ENCODE measurements around the gene GLIS1.

GLIS1 gene

DNA sequence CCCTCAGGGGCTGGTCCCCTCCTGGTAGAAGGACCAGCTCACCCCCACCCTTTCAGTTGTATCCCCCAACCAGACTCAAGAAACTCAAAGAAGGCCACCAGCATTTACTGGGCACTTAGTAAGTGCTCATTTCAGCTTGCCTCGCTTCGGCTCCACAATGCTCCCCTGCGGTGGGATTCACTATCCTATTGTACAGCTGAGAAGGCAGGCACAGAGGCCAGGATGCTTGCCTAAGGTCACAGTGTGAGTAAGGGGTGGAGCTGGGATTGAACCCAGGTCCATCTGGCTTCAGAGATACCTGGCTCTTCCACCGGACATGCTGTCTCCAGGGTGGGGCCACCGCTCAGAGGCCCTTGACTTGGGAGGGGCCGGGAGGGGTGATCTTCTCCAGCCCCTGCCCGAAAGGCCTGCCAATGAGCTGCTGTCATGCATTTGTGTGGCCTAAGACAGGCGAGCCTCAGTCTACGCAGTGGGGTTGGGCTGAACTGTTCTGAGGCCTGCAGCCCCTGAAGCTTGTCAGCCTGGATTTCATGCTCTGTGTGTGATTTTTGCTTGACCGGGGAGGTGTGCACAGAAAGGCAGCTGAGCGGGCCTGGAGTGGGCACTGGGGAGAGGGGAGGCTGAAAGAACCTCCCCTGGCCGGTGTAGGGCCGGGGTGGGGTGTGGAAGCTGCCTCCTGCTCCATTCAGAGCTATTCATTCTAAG lies 231.7 kb downstream of the GLIS1 start:
- Histone ChIP-seq H4K20me1 (ENCODE audit: insufficient read depth, low read length) (0 out of 2 replicates have a peak, but pooled peaks cover 2% of the 10 kb centered on the region), H3K79me2 (ENCODE audit: insufficient read depth, low read length) (no peaks in the 10 kb centered on the region), H2AFZ (ENCODE audit: low read depth, low read length) (no peak overlapping the region), H3K4me3 (ENCODE audit: low read depth in 1 of 2, low read length in 2 of 2) (no peak overlapping the region), H3K4me1 (ENCODE audit: insufficient read depth, low read length) (no peaks in the 10 kb centered on the region), H3K4me2 (ENCODE audit: insufficient read depth, low read length) (no peak overlapping the region), H3K27ac (ENCODE audit: low read length) (no peak overlapping the region), H3K36me3 (ENCODE audit: insufficient read depth, low read length) (no peaks in the 10 kb centered on the region), H3K9me3 (ENCODE audit: insufficient read depth, low read length, severe bottlenecking) (no peaks in the 10 kb centered on the region), H3K9ac (ENCODE audit: low read depth, low read length) (no peak overlapping the region), H3K27me3 (ENCODE audit: insufficient read depth, low read length, poor library complexity) (no peaks in the 10 kb centered on the region)
- ATAC-seq (ENCODE audit: insufficient read depth, low read depth) (no peak), DNase-seq (no peak)
- no peak for TF ChIP-seq EZH2 (IDR thresholded peaks at IDR 0.05; ENCODE audit: borderline replicate concordance, low read depth, low read length, severe bottlenecking)
- TF ChIP-seq, protein P1, sequence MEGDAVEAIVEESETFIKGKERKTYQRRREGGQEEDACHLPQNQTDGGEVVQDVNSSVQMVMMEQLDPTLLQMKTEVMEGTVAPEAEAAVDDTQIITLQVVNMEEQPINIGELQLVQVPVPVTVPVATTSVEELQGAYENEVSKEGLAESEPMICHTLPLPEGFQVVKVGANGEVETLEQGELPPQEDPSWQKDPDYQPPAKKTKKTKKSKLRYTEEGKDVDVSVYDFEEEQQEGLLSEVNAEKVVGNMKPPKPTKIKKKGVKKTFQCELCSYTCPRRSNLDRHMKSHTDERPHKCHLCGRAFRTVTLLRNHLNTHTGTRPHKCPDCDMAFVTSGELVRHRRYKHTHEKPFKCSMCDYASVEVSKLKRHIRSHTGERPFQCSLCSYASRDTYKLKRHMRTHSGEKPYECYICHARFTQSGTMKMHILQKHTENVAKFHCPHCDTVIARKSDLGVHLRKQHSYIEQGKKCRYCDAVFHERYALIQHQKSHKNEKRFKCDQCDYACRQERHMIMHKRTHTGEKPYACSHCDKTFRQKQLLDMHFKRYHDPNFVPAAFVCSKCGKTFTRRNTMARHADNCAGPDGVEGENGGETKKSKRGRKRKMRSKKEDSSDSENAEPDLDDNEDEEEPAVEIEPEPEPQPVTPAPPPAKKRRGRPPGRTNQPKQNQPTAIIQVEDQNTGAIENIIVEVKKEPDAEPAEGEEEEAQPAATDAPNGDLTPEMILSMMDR (IDR thresholded peaks at IDR 0.05; ENCODE audit: borderline replicate concordance, extremely low read depth, low read length, poor library complexity, severe bottlenecking), result no peak

DNA sequence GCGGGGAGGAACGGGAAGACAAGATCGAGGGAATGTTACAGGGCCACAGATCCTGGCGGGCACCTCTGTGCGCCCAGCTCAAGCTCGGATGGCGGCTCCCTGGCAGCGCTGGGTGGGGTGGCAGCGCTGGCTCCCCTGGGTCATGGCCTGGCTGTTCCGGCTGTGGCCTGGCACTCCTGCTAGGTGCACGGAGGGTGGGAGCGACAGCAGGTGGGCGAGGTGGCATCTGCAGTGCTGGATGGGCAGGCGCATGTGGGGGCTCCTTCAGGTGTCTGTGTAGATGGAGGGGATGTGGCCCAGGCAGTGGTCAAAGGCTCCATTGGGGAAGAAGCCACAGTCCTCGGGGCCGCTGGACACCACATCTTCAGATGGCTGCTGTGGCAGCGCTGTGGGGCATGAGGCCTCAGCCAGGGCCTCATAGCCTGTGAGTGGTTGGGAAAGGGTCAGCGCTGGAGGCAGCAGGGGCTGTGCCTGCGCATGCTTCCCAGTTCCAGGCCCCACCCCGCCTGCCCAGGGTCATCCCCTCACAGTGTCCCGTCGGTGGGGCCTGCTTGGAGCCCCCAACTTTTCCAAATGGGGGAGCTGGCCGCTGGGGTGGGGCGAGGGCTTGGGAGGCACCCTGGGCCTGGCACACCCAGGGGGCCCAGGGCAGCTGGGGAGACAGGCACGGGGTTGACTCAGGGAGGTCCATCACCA lies 232.5 kb downstream of the GLIS1 start:
- Histone ChIP-seq H4K20me1 (ENCODE audit: insufficient read depth, low read length) (0 out of 2 replicates have a peak, but pooled peaks cover 2% of the 10 kb centered on the region), H3K27ac (ENCODE audit: low read length) (no peak overlapping the region), H3K4me1 (ENCODE audit: insufficient read depth, low read length) (no peaks in the 10 kb centered on the region), H3K4me2 (ENCODE audit: insufficient read depth, low read length) (no peak overlapping the region), H2AFZ (ENCODE audit: low read depth, low read length) (no peak overlapping the region), H3K79me2 (ENCODE audit: insufficient read depth, low read length) (no peaks in the 10 kb centered on the region), H3K27me3 (ENCODE audit: insufficient read depth, low read length, poor library complexity) (no peaks in the 10 kb centered on the region), H3K4me3 (ENCODE audit: low read depth in 1 of 2, low read length in 2 of 2) (no peak overlapping the region), H3K9me3 (ENCODE audit: insufficient read depth, low read length, severe bottlenecking) (no peaks in the 10 kb centered on the region), H3K9ac (ENCODE audit: low read depth, low read length) (no peak overlapping the region), H3K36me3 (ENCODE audit: insufficient read depth, low read length) (no peaks in the 10 kb centered on the region)
- TF ChIP-seq, protein P1 (IDR thresholded peaks at IDR 0.05; ENCODE audit: borderline replicate concordance, extremely low read depth, low read length, poor library complexity, severe bottlenecking), result no peak
- no peak for TF ChIP-seq EZH2 (IDR thresholded peaks at IDR 0.05; ENCODE audit: borderline replicate concordance, low read depth, low read length, severe bottlenecking)
- no peak for ATAC-seq (ENCODE audit: insufficient read depth, low read depth)
- no peak for DNase-seq

DNA sequence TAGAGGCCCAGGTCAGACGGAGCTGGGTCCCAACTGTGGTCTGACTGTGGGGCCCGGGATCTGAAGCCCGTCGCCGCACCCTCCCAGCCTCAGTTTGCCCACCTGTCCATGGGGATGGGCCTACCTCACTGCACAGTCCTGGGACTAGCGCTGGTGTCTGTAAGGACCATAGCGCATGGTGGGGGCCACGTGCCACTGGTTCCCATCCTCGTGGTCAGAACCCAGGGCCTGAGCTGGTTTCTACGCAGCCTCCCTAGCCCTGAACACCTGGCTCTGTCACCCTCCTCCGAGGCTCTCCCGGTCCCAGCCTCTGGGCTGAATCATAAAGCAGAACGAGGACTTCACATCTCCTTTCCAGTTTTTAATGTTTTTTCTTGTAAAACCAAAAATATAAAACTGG lies 233.1 kb downstream of the GLIS1 start:
- Histone ChIP-seq H3K4me1 (ENCODE audit: insufficient read depth, low read length) (no peaks in the 10 kb centered on the region), H3K9ac (ENCODE audit: low read depth, low read length) (no peak overlapping the region)

More for the DNA sequence above, 233.1 kb downstream of the GLIS1 start:
- no peaks in the 10 kb centered on the region for H3K79me2 ChIP-seq (ENCODE audit: insufficient read depth, low read length)
- DNase-seq (no peak), ATAC-seq (ENCODE audit: insufficient read depth, low read depth) (no peak)
- TF ChIP-seq EZH2 (IDR thresholded peaks at IDR 0.05; ENCODE audit: borderline replicate concordance, low read depth, low read length, severe bottlenecking), result no peak
- TF ChIP-seq, protein P1 (IDR thresholded peaks at IDR 0.05; ENCODE audit: borderline replicate concordance, extremely low read depth, low read length, poor library complexity, severe bottlenecking), result no peak
- no peaks in the 10 kb centered on the region for H3K27me3 ChIP-seq (ENCODE audit: insufficient read depth, low read length, poor library complexity)
- no peak overlapping the region for H3K27ac ChIP-seq (ENCODE audit: low read length)
- no peak overlapping the region for H3K4me2 ChIP-seq (ENCODE audit: insufficient read depth, low read length)
- H3K4me3 ChIP-seq (ENCODE audit: low read depth in 1 of 2, low read length in 2 of 2), result no peak overlapping the region
- no peak overlapping the region for H2AFZ ChIP-seq (ENCODE audit: low read depth, low read length)
- H4K20me1 ChIP-seq (ENCODE audit: insufficient read depth, low read length), result 0 out of 2 replicates have a peak, but pooled peaks cover 2% of the 10 kb centered on the region
- H3K36me3 ChIP-seq (ENCODE audit: insufficient read depth, low read length), result no peaks in the 10 kb centered on the region
- no peaks in the 10 kb centered on the region for H3K9me3 ChIP-seq (ENCODE audit: insufficient read depth, low read length, severe bottlenecking)

Data from DND-41 (cell line).